ENCODE results near the gene KCNAB2. TPM values are rescaled to one million over a fixed set of nuclear protein-coding genes. Genes with fewer than 3 reads are reported as not detected.

Gene KCNAB2
- polyA plus RNA-seq, 1 experiment: 10.3 TPM

DNA sequence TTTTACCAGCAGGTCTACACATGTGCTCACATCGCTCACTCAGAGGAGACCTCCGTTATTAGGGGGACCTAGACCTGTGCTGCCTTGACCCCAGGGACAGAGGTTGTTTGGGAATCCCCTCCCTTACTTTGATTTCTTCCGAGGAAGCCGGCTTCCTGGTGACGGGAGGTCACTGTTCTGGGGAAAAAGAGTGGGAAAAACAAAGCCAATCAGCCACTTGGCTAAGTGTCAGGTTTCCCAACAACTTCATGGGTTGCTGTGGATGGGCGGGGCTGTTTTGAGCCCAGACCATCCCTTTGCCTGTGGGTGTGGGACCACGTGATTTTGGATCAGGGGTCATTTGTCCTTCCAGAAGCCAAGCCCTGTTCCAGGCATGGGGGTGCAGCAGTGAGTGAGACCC, 7.1 kb upstream of the KCNAB2 start:
- Histone ChIP-seq H3K4me3 (ENCODE audit: low read depth, low read length) (no peak overlapping the region), H3K36me3 (ENCODE audit: control insufficient read depth, insufficient read depth, low read length) (no peaks in the 10 kb centered on the region), H3K27me3 (ENCODE audit: control insufficient read depth, insufficient read depth, low read length) (no peaks in the 10 kb centered on the region)
- CTCF ChIA-PET: interaction anchor here (0.9 to 1.9 kb wide), 2 partner anchors 194 to 208 kb away, joined by 3 to 4 read pairs; no protein-coding TSS in a partner anchor
- TF ChIP-seq, protein P1, sequence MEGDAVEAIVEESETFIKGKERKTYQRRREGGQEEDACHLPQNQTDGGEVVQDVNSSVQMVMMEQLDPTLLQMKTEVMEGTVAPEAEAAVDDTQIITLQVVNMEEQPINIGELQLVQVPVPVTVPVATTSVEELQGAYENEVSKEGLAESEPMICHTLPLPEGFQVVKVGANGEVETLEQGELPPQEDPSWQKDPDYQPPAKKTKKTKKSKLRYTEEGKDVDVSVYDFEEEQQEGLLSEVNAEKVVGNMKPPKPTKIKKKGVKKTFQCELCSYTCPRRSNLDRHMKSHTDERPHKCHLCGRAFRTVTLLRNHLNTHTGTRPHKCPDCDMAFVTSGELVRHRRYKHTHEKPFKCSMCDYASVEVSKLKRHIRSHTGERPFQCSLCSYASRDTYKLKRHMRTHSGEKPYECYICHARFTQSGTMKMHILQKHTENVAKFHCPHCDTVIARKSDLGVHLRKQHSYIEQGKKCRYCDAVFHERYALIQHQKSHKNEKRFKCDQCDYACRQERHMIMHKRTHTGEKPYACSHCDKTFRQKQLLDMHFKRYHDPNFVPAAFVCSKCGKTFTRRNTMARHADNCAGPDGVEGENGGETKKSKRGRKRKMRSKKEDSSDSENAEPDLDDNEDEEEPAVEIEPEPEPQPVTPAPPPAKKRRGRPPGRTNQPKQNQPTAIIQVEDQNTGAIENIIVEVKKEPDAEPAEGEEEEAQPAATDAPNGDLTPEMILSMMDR (IDR thresholded peaks at IDR 0.05; ENCODE audit: insufficient read depth, low read depth, low read length): no peak
- no peak for DNase-seq (ENCODE audit: low read depth)
- POLR2A ChIA-PET: no interaction called here

DNA sequence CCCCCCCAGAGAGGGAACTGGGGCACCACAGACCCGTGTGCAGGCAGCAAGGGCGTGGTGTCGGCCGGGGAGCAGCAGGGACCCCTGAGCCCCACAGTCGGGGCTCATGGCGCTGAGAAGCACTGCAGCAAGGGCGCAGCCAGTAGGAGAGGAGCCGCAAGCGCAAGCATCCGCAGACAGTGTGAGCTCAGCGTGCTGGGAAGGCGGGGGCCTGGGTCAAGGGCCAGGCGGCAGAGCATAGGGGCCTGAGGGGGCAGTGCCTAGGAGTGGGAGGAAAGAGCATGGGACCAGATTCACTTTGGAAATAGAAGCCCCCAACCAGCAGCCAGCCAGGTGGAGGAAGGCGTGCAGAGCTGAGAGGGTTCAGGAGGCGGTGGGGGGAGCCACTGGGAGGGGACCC, 6.7 kb upstream of the KCNAB2 start:
- no peaks in the 10 kb centered on the region for H3K36me3 ChIP-seq (ENCODE audit: control insufficient read depth, insufficient read depth, low read length)
- no peaks in the 10 kb centered on the region for H3K27me3 ChIP-seq (ENCODE audit: control insufficient read depth, insufficient read depth, low read length)
- DNase-seq (ENCODE audit: low read depth): no peak
- ChIA-PET POLR2A (no interaction called here), CTCF (interaction anchor here (0.9 to 1.1 kb wide), 2 partner anchors 14 to 194 kb away, joined by 3 read pairs; no protein-coding TSS in a partner anchor)
- no peak overlapping the region for H3K4me3 ChIP-seq (ENCODE audit: low read depth, low read length)
- TF ChIP-seq, protein P1 (IDR thresholded peaks at IDR 0.05; ENCODE audit: insufficient read depth, low read depth, low read length): no peak

- POLR2A ChIA-PET: no interaction called here
- CTCF ChIA-PET: no interaction called here
- DNase-seq (ENCODE audit: low read depth): no peak
- Histone ChIP-seq H3K4me3 (ENCODE audit: low read depth, low read length) (no peak overlapping the region), H3K36me3 (ENCODE audit: control insufficient read depth, insufficient read depth, low read length) (no peaks in the 10 kb centered on the region), H3K27me3 (ENCODE audit: control insufficient read depth, insufficient read depth, low read length) (no peaks in the 10 kb centered on the region)
- TF ChIP-seq, protein P1 (IDR thresholded peaks at IDR 0.05; ENCODE audit: insufficient read depth, low read depth, low read length): no peak
Measured at GRCh38 chr1:6040444-6040843, 5.2 kb upstream of the KCNAB2 start.

DNA sequence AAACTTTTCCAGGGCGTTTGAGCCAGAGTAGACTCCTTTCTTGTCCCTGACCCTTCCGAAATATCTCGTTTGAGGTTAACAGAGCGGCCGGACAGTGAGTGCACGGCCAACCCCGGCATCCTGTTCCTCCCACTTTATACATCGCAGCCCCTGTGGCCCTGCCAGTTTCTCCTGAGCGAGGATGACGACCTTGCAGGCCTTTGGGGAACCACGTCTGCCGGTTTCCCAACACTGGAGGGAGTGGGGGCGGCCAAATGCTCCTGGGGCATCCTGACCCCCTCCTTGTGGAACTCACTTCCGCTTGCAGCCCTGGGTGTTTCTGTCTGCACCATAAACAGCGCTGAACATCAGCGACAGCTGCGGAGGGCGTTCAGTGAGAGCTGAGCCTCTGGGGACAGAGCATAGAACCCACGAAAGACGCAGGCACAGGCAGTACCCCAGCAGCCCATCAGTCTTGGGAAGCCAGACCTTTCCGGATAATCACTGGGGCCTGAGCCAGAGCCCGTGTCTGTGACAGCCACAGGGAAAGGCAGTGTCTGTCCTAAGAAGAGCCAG, 4.8 kb upstream of the KCNAB2 start:
- CTCF ChIA-PET: interaction anchor here (1.3 to 2.4 kb wide), 4 partner anchors 10 to 206 kb away, joined by 4 to 8 read pairs (median 6); no protein-coding TSS in a partner anchor
- Histone ChIP-seq H3K27me3 (ENCODE audit: control insufficient read depth, insufficient read depth, low read length) (no peaks in the 10 kb centered on the region), H3K36me3 (ENCODE audit: control insufficient read depth, insufficient read depth, low read length) (no peaks in the 10 kb centered on the region), H3K4me3 (ENCODE audit: low read depth, low read length) (no peak overlapping the region)
- TF ChIP-seq, protein P1 (IDR thresholded peaks at IDR 0.05; ENCODE audit: insufficient read depth, low read depth, low read length): no peak
- POLR2A ChIA-PET: no interaction called here
- DNase-seq (ENCODE audit: low read depth): no peak

DNA sequence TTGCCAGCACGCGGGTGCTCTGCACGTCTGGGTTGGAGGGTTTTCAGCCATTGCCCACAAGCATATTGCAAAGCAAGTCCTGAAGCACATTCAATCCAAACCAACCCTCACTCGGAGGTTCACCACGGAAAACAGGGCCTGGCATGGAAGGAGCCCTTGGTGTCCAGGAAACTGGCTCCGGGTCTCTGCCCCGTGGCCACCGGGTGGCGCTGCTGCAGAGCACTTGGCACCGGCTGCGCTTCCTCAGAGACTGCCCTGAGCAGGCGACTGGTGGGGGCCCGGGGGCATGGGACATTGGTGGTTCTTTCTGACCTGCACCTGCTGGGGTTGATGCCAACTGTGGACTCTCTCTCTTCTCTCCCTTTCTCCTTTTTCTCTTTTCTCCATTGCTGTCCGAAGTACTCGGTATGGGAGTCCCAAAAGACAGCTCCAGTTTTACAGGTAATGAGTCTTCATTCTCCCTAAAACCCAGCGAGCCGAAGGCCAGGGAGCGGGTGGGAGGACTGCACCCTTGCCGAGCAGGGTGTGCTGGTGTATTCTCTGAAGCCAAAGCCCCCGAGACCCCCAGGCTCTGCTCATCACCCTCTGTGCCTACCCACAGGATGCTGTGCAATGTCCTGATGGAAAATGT, 4.1 kb upstream of the KCNAB2 start:
- CTCF ChIA-PET: interaction anchor here (0.7 to 2.4 kb wide), 9 partner anchors 9 to 205 kb away, joined by 3 to 8 read pairs (median 4); no protein-coding TSS in a partner anchor
- TF ChIP-seq, protein P1 (IDR thresholded peaks at IDR 0.05; ENCODE audit: insufficient read depth, low read depth, low read length): peak; percentile 68
- no peak for DNase-seq (ENCODE audit: low read depth)
- H3K4me3 ChIP-seq (ENCODE audit: low read depth, low read length): no peak overlapping the region
- no peaks in the 10 kb centered on the region for H3K27me3 ChIP-seq (ENCODE audit: control insufficient read depth, insufficient read depth, low read length)
- POLR2A ChIA-PET: no interaction called here
- H3K36me3 ChIP-seq (ENCODE audit: control insufficient read depth, insufficient read depth, low read length): no peaks in the 10 kb centered on the region
